Osteoblast (primary cell): ENCODE results near the gene RMND5B. TPM values are rescaled to one million over a fixed set of nuclear protein-coding genes. Genes with fewer than 3 reads are reported as not detected.

Source experiments
- DNase-seq: peaks from one replicate; pipeline ENCODE4 v3.0.0; 2011; ENCODE audit warnings: low spot score, mixed read lengths; ENCODE audit not compliant: insufficient read length; ENCODE audit errors: missing footprints
- H2AFZ ChIP-seq: 2 replicates; pipeline ENCODE4 v1.6.0; 2011; ENCODE audit warnings: mild to moderate bottlenecking, low read length
- H3K27ac ChIP-seq: 2 replicates; pipeline ENCODE4 v1.5.1; 2011; ENCODE audit warnings: mild to moderate bottlenecking, low read depth, low read length, moderate library complexity
- H3K27me3 ChIP-seq: 2 replicates; pipeline ENCODE4 v1.6.0; 2012; ENCODE audit warnings: mild to moderate bottlenecking, control low read depth, inconsistent platforms, low read length, moderate library complexity; ENCODE audit not compliant: insufficient read depth
- H3K36me3 ChIP-seq: 2 replicates; pipeline ENCODE4 v1.5.1; 2011; ENCODE audit warnings: mild to moderate bottlenecking, low read length, control low read depth, moderate library complexity; ENCODE audit not compliant: insufficient read depth
- H3K4me1 ChIP-seq: 2 replicates; pipeline ENCODE4 v1.5.1; 2011; ENCODE audit warnings: mild to moderate bottlenecking, low read length, control low read depth, moderate library complexity; ENCODE audit not compliant: insufficient read depth
- H3K4me2 ChIP-seq: 2 replicates; pipeline ENCODE4 v1.6.0; 2011; ENCODE audit warnings: mild to moderate bottlenecking, low read length; ENCODE audit not compliant: insufficient read depth
- H3K4me3 ChIP-seq: fragments of 200-600 bp; sonication (generic); 3 replicates; pipeline ENCODE4 v1.5.1; 2012; ENCODE audit warnings: mild to moderate bottlenecking, low read length, inconsistent platforms; ENCODE audit not compliant: insufficient read depth
- H3K79me2 ChIP-seq: 2 replicates; pipeline ENCODE4 v1.6.0; 2012; ENCODE audit warnings: mild to moderate bottlenecking, low read length, control low read depth, inconsistent platforms; ENCODE audit not compliant: insufficient read depth
- H3K9me3 ChIP-seq: 2 replicates; pipeline ENCODE4 v1.5.1; 2011; ENCODE audit warnings: low read depth, low read length, control low read depth
- H4K20me1 ChIP-seq: 2 replicates; pipeline ENCODE4 v1.6.0; 2012; ENCODE audit warnings: mild to moderate bottlenecking, low read length, control low read depth; ENCODE audit not compliant: insufficient read depth
- total RNA-seq: library from RNA; depleted of rRNA; stranded (reverse); fragments of >200 nt; gene quantifications from 2 replicates; pipeline ENCODE4 v1.2.3, GENCODE V29; 2012
- TF ChIP-seq, protein P1 (sequence below): IDR thresholded peaks from 2 replicates; pipeline ENCODE4 v1.5.1; 2011; ENCODE audit warnings: mild to moderate bottlenecking, low read depth, low read length, moderate library complexity; ENCODE audit errors: extremely low read depth

Gene RMND5B
- total RNA-seq, 1 donor: 20.6 TPM

DNA sequence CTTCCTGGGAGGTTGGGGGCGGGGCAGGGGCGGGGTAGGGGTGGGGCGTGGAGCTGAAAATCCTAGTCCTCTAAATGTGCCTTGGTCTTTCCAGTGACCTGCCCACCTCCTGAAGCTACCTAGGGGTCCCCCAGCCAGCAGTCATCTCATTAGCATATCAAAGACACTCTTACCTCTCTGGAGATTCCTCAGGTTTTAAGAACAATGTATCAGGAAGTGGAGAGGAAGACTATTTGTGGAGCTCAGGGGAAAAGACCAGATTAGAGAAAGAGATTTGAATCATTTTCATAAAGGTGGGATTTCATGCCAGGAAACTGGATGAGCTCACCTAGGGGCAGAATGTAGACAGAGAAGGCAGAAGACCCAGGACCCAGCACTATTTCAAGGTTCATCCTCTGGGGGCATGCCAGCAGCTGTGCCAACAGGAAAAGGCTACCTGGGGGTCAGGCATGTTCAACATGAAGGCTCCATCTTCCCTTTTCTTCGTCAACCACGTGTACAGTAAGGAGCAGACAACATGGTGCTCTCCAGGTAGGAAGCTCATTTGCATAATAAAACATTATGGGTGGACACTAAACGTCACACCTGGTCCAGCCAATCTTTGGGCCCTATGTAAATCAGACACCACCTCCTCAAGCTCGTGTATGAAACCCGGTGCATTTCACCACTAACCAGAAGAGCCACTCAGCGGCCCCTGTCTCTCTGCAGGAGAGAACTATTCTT, 49.5 kb downstream of the RMND5B start:
- H3K4me1 ChIP-seq: no peaks in the 10 kb centered on the region
- TF ChIP-seq, protein P1, sequence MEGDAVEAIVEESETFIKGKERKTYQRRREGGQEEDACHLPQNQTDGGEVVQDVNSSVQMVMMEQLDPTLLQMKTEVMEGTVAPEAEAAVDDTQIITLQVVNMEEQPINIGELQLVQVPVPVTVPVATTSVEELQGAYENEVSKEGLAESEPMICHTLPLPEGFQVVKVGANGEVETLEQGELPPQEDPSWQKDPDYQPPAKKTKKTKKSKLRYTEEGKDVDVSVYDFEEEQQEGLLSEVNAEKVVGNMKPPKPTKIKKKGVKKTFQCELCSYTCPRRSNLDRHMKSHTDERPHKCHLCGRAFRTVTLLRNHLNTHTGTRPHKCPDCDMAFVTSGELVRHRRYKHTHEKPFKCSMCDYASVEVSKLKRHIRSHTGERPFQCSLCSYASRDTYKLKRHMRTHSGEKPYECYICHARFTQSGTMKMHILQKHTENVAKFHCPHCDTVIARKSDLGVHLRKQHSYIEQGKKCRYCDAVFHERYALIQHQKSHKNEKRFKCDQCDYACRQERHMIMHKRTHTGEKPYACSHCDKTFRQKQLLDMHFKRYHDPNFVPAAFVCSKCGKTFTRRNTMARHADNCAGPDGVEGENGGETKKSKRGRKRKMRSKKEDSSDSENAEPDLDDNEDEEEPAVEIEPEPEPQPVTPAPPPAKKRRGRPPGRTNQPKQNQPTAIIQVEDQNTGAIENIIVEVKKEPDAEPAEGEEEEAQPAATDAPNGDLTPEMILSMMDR: no peak
- no peak overlapping the region for H2AFZ ChIP-seq
- no peak for DNase-seq
- H3K4me2 ChIP-seq: no peak overlapping the region
- H4K20me1 ChIP-seq: no peaks in the 10 kb centered on the region
- H3K27me3 ChIP-seq: no peaks in the 10 kb centered on the region
- no peaks in the 10 kb centered on the region for H3K36me3 ChIP-seq
- no peak overlapping the region for H3K27ac ChIP-seq
- H3K9me3 ChIP-seq: no peaks in the 10 kb centered on the region
- no peaks in the 10 kb centered on the region for H3K79me2 ChIP-seq
- H3K4me3 ChIP-seq: no peak overlapping the region

DNA sequence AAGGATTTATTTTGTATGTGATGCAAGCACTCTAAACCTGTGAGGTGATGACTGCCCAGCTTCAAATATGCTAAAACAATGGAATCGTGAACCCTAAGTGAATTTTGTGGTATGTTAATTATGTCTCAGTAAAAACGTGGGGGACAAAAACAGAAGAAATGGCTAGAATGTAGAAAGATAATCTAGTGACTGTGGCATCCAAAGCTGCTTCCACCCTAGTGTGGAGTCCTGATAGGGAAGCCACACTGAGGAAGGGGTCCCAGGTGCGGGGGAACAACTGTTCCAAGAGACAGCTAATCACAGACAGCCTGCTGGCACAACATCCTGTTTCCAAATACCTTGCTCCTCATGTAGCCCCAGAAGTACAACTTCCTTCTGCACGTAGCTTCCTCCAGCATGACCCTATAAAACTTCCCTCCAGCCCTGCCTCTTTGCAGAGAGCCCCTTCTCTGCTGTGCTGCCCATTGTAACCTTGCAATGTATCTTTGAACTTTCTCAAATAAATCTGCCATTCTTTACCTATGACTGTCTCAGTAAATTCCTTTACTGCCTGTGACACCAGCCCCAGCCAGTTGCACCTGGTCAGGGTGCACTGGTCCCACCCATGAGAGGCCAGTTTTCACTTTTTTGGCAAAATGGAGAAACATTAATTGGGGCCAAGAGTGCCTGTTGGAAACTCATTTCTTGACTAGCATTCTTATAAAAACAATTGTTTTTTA, 51.5 kb downstream of the RMND5B start:
- Histone ChIP-seq H3K36me3 (no peaks in the 10 kb centered on the region), H3K79me2 (no peaks in the 10 kb centered on the region), H3K27me3 (no peaks in the 10 kb centered on the region), H3K4me2 (no peak overlapping the region), H3K4me3 (no peak overlapping the region), H3K27ac (no peak overlapping the region), H3K4me1 (no peaks in the 10 kb centered on the region), H3K9me3 (no peaks in the 10 kb centered on the region), H2AFZ (no peak overlapping the region), H4K20me1 (no peaks in the 10 kb centered on the region)
- TF ChIP-seq, protein P1: no peak
- DNase-seq: no peak

DNA sequence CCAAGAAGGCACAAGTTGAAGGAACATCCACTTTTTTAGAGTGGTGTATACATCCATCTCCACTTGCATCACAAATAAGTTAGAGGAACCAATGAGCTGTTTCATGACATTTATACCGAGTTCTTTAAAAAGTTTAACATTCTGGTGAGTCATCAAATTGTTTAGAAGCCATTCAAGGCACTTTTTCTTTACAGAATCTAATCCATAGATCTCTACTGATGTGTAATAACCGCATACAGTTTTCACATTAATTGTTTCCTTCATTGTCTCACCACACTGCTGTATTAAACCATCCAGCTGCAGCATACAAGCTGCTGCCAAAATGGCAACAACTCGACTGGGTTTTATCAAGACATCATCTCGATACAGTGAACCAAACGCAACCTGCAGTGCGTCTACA, 55.6 kb downstream of the RMND5B start:
- Histone ChIP-seq H3K27ac (no peak overlapping the region), H4K20me1 (no peaks in the 10 kb centered on the region), H3K36me3 (no peaks in the 10 kb centered on the region), H3K9me3 (no peaks in the 10 kb centered on the region), H3K27me3 (no peaks in the 10 kb centered on the region), H3K4me2 (no peak overlapping the region), H3K79me2 (no peaks in the 10 kb centered on the region), H3K4me1 (no peaks in the 10 kb centered on the region), H2AFZ (no peak overlapping the region), H3K4me3 (no peak overlapping the region)
- DNase-seq: no peak
- TF ChIP-seq, protein P1: no peak

DNA sequence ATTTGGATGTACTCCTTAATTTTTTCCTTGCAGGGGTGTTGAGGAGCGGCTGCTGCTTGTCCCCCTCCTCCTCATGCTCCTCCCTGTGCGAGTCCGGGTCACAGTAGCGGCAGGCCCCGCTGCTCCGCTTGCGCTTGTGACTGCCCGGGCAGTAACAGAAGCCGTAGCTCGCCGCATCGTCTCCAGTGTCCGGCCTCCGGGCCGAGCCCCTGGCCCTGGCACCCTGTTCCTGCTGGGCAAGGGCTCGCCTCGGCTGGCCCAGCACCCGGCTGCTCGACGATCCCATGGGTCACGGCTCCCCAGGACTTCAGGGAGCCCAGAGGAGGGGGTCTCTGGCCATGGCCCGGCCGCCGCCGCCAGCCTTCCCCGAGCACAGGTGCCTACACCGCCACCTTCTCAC, 56.2 kb downstream of the RMND5B start, which contains the start of gene GMCL2:
Gene GMCL2 (minus strand): TSS at position 358 of the 400 bp plus-strand sequence. CDS start 72 bp downstream, at position 286.
- H3K79me2 ChIP-seq: no peaks in the 10 kb centered on the region
- no peak within 1 kb of the TSS for H3K27ac ChIP-seq
- no peaks in the 10 kb centered on the region for H3K9me3 ChIP-seq
- TF ChIP-seq, protein P1: no peak
- no peaks in the 10 kb centered on the region for H3K4me1 ChIP-seq
- DNase-seq: no peak
- no peaks in the 10 kb centered on the region for H3K36me3 ChIP-seq
- no peak within 1 kb of the TSS for H3K4me3 ChIP-seq
- no peaks in the 10 kb centered on the region for H3K27me3 ChIP-seq
- no peak within 1 kb of the TSS for H3K4me2 ChIP-seq
- H4K20me1 ChIP-seq: no peaks in the 10 kb centered on the region
- H2AFZ ChIP-seq: no peak within 1 kb of the TSS
